Endothelial cell (in vitro differentiated cells): ENCODE data around the gene FAM120A. TPM values are rescaled to one million over a fixed set of nuclear protein-coding genes. Genes with fewer than 3 reads are reported as not detected.

Source experiments
- DNase-seq: peaks from one replicate; pipeline ENCODE4 v3.0.0; 2021; ENCODE audit warnings: low spot score
- H3K27ac Mint-ChIP-seq: one replicate; pipeline ENCODE4 v1.8.0; 2021; ENCODE audit warnings: mixed read lengths, inconsistent platforms; ENCODE audit not compliant: unreplicated experiment
- H3K27me3 Mint-ChIP-seq: one replicate; pipeline ENCODE4 v1.8.0; 2021; ENCODE audit warnings: mild to moderate bottlenecking, moderate library complexity, mixed read lengths, inconsistent platforms; ENCODE audit not compliant: unreplicated experiment
- H3K36me3 Mint-ChIP-seq: one replicate; pipeline ENCODE4 v1.8.0; 2021; ENCODE audit warnings: mild to moderate bottlenecking, low read depth, mixed read lengths, inconsistent platforms; ENCODE audit not compliant: unreplicated experiment
- H3K4me1 Mint-ChIP-seq: one replicate; pipeline ENCODE4 v1.8.0; 2021; ENCODE audit warnings: mild to moderate bottlenecking, mixed read lengths, inconsistent platforms; ENCODE audit not compliant: unreplicated experiment
- H3K4me3 Mint-ChIP-seq: one replicate; pipeline ENCODE4 v1.8.0; 2021; ENCODE audit warnings: mild to moderate bottlenecking, mixed read lengths, inconsistent platforms; ENCODE audit not compliant: unreplicated experiment
- H3K9me3 Mint-ChIP-seq: one replicate; pipeline ENCODE4 v1.8.0; 2021; ENCODE audit warnings: mixed read lengths, inconsistent platforms; ENCODE audit not compliant: unreplicated experiment
- total RNA-seq: library from RNA; stranded (reverse); fragmentation: NEBNext Ultra II Directional; extraction: Animal tissue kit (Norgen Biotek cat#: 25700); gene quantifications from one replicate; pipeline ENCODE4 v1.2.1, GENCODE V29; 2021; ENCODE audit not compliant: unreplicated experiment
- TF ChIP-seq, protein P1 (sequence below): fragments of 200-600 bp; sonication (generic); IDR thresholded peaks from one replicate; pipeline ENCODE4 v1.5.0; 2021; ENCODE audit warnings: antibody characterized with exemption; ENCODE audit not compliant: unreplicated experiment

The FAM120A gene
- total RNA-seq, 1 donor from 2014 or later, result 56.1 TPM

GRCh38 chr9:93459432-93459847 lies 8.0 kb downstream of the FAM120A start:
- TF ChIP-seq, protein P1, sequence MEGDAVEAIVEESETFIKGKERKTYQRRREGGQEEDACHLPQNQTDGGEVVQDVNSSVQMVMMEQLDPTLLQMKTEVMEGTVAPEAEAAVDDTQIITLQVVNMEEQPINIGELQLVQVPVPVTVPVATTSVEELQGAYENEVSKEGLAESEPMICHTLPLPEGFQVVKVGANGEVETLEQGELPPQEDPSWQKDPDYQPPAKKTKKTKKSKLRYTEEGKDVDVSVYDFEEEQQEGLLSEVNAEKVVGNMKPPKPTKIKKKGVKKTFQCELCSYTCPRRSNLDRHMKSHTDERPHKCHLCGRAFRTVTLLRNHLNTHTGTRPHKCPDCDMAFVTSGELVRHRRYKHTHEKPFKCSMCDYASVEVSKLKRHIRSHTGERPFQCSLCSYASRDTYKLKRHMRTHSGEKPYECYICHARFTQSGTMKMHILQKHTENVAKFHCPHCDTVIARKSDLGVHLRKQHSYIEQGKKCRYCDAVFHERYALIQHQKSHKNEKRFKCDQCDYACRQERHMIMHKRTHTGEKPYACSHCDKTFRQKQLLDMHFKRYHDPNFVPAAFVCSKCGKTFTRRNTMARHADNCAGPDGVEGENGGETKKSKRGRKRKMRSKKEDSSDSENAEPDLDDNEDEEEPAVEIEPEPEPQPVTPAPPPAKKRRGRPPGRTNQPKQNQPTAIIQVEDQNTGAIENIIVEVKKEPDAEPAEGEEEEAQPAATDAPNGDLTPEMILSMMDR, result no peak
- DNase-seq, result no peak
- H3K4me1 Mint-ChIP-seq, result peaks cover 20% of the 10 kb centered on the region
- no peaks in the 10 kb centered on the region for H3K9me3 Mint-ChIP-seq
- H3K4me3 Mint-ChIP-seq, result no peak overlapping the region
- no peak overlapping the region for H3K27ac Mint-ChIP-seq
- peaks cover 9% of the 10 kb centered on the region for H3K36me3 Mint-ChIP-seq
- H3K27me3 Mint-ChIP-seq, result peaks cover 5% of the 10 kb centered on the region

DNA sequence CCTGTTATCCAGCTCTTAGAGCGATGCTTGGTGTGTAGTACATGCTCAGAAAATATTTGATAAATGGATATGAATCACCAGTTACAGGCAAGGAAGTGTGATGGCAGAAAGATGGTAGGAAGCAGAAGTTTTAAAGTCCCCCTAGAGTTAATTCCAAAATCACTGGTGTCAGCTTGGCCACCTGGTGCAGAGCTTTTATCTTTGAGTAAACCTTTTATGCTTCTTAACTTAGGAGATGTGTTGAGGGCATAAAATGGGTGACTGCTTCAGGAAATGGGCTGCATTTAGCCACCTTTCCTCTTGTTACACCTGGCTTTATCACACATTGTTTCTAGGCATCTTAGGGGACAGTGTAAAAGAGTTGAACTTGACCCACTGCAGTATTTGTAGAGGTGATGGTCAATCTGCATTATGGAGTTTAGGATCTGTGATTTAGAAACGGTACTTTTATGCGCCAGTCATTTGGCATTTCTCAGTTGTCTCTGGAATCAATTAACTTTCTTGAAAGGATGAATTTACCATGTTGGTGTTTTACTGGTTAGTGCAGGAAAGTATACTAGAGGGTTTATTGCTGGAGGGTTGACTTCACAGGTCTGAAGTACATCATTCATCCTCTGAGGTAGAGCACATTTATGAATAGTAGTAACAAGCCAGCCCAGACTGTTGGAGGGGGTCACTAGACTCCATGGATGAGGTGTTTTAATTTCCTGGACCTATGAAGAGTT lies 9.4 kb downstream of the FAM120A start:
- Mint-ChIP-seq H3K9me3 (no peaks in the 10 kb centered on the region), H3K4me1 (peaks cover 31% of the 10 kb centered on the region), H3K36me3 (peaks cover 9% of the 10 kb centered on the region), H3K4me3 (no peak overlapping the region), H3K27ac (no peak overlapping the region), H3K27me3 (peaks cover 5% of the 10 kb centered on the region)
- TF ChIP-seq, protein P1, result no peak
- no peak for DNase-seq

DNA sequence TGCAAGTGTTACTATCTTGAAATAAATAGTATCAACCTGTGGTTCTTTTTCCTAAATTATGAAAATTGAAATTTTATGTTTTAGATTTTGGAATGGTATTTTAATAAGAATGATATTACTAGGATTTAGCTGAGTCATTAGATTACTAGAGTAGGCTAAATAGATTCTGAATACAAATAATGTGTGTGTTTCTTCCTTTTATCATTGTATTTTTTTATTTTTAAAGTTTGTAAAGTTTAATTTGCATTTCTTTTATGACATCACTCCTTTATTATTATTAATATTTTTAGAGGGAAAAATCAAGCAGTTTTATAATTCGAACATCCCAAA lies 9.9 kb downstream of the FAM120A start:
- Mint-ChIP-seq H3K9me3 (no peaks in the 10 kb centered on the region), H3K36me3 (peaks cover 9% of the 10 kb centered on the region), H3K4me3 (no peak overlapping the region), H3K27me3 (peaks cover 5% of the 10 kb centered on the region), H3K4me1 (peaks cover 34% of the 10 kb centered on the region), H3K27ac (no peak overlapping the region)
- TF ChIP-seq, protein P1, result no peak
- no peak for DNase-seq

- TF ChIP-seq, protein P1, result no peak
- DNase-seq, result no peak
- Mint-ChIP-seq H3K4me1 (peaks cover 36% of the 10 kb centered on the region), H3K4me3 (no peak overlapping the region), H3K27ac (no peak overlapping the region), H3K9me3 (no peaks in the 10 kb centered on the region), H3K27me3 (peaks cover 5% of the 10 kb centered on the region), H3K36me3 (peaks cover 9% of the 10 kb centered on the region)
These were observed 10.3 kb downstream of the FAM120A start for GRCh38 chr9:93461821-93462220.

DNA sequence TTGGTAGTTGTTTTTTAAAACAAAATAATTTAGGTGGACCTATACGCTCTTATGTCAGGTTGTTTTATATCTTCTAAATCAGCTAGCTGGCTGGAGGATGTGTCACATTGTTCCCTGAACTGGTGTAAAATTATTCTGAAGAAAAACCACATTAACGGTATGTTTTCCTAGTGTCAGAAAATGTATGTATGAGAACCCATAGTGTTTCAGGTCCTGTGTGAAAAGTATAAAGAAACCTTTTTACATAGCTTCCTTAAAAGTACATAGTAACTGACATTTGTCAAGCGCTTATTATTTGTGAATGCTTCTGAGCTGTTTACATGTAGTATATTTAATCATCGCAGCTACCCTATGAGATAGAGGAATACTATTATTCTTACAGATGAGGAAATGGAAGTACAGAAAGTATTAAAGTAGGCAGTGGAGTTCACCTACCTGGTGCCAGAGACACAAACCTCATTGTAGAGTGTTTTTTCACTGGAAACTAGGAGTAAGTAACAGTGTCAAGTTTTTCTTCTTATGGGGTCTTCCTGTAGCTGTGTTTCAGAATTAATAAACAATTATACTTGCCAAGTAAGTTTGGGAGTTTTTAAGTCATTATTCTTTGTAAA lies 12.3 kb downstream of the FAM120A start:
- TF ChIP-seq, protein P1, result no peak
- Mint-ChIP-seq H3K27me3 (peaks cover 1% of the 10 kb centered on the region), H3K9me3 (no peaks in the 10 kb centered on the region), H3K27ac (no peak overlapping the region), H3K4me1 (peaks cover 47% of the 10 kb centered on the region), H3K36me3 (peaks cover 4% of the 10 kb centered on the region), H3K4me3 (no peak overlapping the region)
- no peak for DNase-seq
